Measurements from ENCODE around the gene BCAT1.

- TF ChIP-seq EZH2 (IDR thresholded peaks at IDR 0.05; ENCODE audit: insufficient read depth, poor library complexity, severe bottlenecking) (no peak), EZH2phosphoT487 (IDR thresholded peaks at IDR 0.05; ENCODE audit: insufficient read depth, low read depth) (no peak)
Observed at GRCh38 chr12:24970177-24970576, 21.3 kb upstream of the BCAT1 start.

All from GM23248 (cell line).